OCI-LY1 (cell line): Measurements from ENCODE around the gene GCSH.
"Not testable (repeated sequence)": the region's sequence is repeated elsewhere in the genome, so short reads cannot be mapped to it uniquely, and the experiment has no call there.

Source experiments
- H2AFZ ChIP-seq: fragments of 200-600 bp; sonication (generic), shearing (Covaris generic); 2 replicates; pipeline ENCODE4 v1.6.0; 2014; ENCODE audit warnings: antibody characterized with exemption, mild to moderate bottlenecking, low read length
- H3F3A ChIP-seq: fragments of 200-600 bp; sonication (generic), shearing (Covaris generic); 2 replicates; pipeline ENCODE4 v1.6.0; 2014; ENCODE audit warnings: mild to moderate bottlenecking, antibody characterized with exemption, low read length, moderate library complexity; ENCODE audit not compliant: insufficient read depth
- H3K27ac ChIP-seq: fragments of 200-600 bp; sonication (generic); 2 replicates; pipeline ENCODE4 v1.5.1; 2014; ENCODE audit warnings: low read length, mixed run types, mild to moderate bottlenecking, low read depth; ENCODE audit not compliant: poor library complexity, severe bottlenecking
- H3K27me3 ChIP-seq: fragments of 200-600 bp; sonication (generic); 2 replicates; pipeline ENCODE4 v1.6.0; 2014; ENCODE audit warnings: antibody characterized with exemption, mild to moderate bottlenecking, low read length, moderate library complexity; ENCODE audit not compliant: insufficient read depth
- H3K36me3 ChIP-seq: fragments of 200-600 bp; sonication (generic); 2 replicates; pipeline ENCODE4 v1.6.1; 2014; ENCODE audit warnings: mild to moderate bottlenecking, antibody characterized with exemption, low read length, moderate library complexity, mixed read lengths; ENCODE audit not compliant: insufficient read depth
- H3K4me1 ChIP-seq: fragments of 200-600 bp; sonication (generic); 2 replicates; pipeline ENCODE4 v1.5.1; 2014; ENCODE audit warnings: mild to moderate bottlenecking, low read length, moderate library complexity; ENCODE audit not compliant: insufficient read depth, severe bottlenecking
- H3K4me2 ChIP-seq: fragments of 200-600 bp; sonication (generic), shearing (Covaris generic); 2 replicates; pipeline ENCODE4 v1.6.1; 2014; ENCODE audit warnings: low read length
- H3K4me3 ChIP-seq: fragments of 200-600 bp; sonication (generic); 2 replicates; pipeline ENCODE4 v1.5.1; 2014; ENCODE audit warnings: low read length, low read depth, mild to moderate bottlenecking, mixed read lengths; ENCODE audit not compliant: poor library complexity, severe bottlenecking
- H3K79me2 ChIP-seq: fragments of 200-600 bp; shearing (Covaris generic); 2 replicates; pipeline ENCODE4 v1.6.1; 2016; ENCODE audit warnings: mixed run types, low read length, mixed read lengths; ENCODE audit not compliant: insufficient read depth
- H3K9ac ChIP-seq: fragments of 200-600 bp; sonication (generic), shearing (Covaris generic); 2 replicates; pipeline ENCODE4 v1.6.1; 2014; ENCODE audit warnings: mild to moderate bottlenecking, low read length, mixed read lengths
- H3K9me2 ChIP-seq: fragments of 200-600 bp; sonication (generic), shearing (Covaris generic); 2 replicates; pipeline ENCODE4 v1.6.1; 2014; ENCODE audit warnings: low read depth, mild to moderate bottlenecking, low read length, mixed read lengths
- H3K9me3 ChIP-seq: fragments of 200-600 bp; shearing (Covaris generic); 2 replicates; pipeline ENCODE4 v1.6.1; 2014; ENCODE audit warnings: low read length, mixed read lengths
- H4K20me1 ChIP-seq: fragments of 200-600 bp; sonication (generic), shearing (Covaris generic); 2 replicates; pipeline ENCODE4 v1.6.0; 2016; ENCODE audit warnings: mild to moderate bottlenecking, low read length; ENCODE audit not compliant: insufficient read depth
- EZH2 ChIP-seq: fragments of 200-600 bp; sonication (generic), shearing (Covaris generic); IDR thresholded peaks from 2 replicates; pipeline ENCODE4 v1.8.0; 2017; ENCODE audit warnings: borderline replicate concordance, mixed run types, mild to moderate bottlenecking, antibody characterized with exemption, low read length, moderate library complexity, mixed read lengths
- TF ChIP-seq, protein P1 (sequence below): fragments of 200-600 bp; sonication (generic), shearing (Covaris generic); IDR thresholded peaks from 2 replicates; pipeline ENCODE4 v1.5.1; 2017; ENCODE audit warnings: mild to moderate bottlenecking, antibody characterized with exemption, low read length, moderate library complexity, mixed read lengths

GCSH gene

DNA sequence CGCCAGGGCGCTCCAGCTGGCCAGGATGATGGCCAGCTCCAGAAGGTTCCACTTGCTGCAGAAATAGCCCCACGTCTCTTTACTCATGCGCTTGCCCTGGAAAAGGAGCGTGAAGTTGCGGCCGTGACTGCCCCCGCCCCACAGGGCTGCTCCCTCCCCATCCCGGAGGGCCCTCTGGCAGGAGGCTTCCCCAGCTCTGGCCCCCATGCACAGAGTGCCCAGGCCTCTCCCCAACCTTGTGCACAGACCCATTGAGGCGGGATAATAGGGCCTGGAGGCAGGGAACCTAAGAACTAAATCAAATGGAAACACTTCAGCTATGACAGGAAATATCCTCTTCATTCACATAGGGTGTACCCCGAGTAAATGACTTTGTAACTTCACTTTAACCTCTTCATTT is 21.2 kb upstream of the GCSH start:
- Histone ChIP-seq H3K9ac (no peak overlapping the region), H3K79me2 (no peaks in the 10 kb centered on the region), H2AFZ (no peak overlapping the region), H3K4me3 (no peak overlapping the region), H3K36me3 (no peaks in the 10 kb centered on the region), H3K4me1 (peaks cover 7% of the 10 kb centered on the region), H3K4me2 (no peak overlapping the region), H3F3A (no peaks in the 10 kb centered on the region), H3K9me3 (no peaks in the 10 kb centered on the region), H4K20me1 (no peaks in the 10 kb centered on the region), H3K27ac (no peak overlapping the region), H3K9me2 (no peaks in the 10 kb centered on the region), H3K27me3 (peaks cover 6% of the 10 kb centered on the region; the same call in 1 of the 2 replicates)
- no peak for TF ChIP-seq EZH2
- TF ChIP-seq, protein P1, sequence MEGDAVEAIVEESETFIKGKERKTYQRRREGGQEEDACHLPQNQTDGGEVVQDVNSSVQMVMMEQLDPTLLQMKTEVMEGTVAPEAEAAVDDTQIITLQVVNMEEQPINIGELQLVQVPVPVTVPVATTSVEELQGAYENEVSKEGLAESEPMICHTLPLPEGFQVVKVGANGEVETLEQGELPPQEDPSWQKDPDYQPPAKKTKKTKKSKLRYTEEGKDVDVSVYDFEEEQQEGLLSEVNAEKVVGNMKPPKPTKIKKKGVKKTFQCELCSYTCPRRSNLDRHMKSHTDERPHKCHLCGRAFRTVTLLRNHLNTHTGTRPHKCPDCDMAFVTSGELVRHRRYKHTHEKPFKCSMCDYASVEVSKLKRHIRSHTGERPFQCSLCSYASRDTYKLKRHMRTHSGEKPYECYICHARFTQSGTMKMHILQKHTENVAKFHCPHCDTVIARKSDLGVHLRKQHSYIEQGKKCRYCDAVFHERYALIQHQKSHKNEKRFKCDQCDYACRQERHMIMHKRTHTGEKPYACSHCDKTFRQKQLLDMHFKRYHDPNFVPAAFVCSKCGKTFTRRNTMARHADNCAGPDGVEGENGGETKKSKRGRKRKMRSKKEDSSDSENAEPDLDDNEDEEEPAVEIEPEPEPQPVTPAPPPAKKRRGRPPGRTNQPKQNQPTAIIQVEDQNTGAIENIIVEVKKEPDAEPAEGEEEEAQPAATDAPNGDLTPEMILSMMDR: no peak

DNA sequence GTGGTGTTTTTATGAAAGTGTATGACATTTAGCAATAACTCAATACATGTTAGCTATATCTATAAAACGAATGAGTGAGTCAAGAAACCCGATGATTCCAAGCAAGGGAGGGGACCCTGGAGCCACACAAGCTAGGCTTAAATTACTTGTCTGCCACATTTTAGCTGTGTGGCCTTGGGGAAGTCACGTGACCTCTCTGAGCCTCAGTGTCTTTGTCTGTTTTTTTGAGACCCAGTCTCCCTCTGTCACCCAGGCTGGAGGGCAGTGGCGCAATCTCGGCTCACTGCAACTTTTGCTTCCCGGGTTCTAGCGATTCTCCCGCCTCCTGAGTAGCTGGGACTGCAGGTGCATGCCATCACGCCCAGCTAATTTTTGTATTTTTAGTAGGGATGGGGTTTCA is 20.1 kb upstream of the GCSH start:
- Histone ChIP-seq H4K20me1 (no peaks in the 10 kb centered on the region), H3K27me3 (peaks cover 6% of the 10 kb centered on the region; the same call in 1 of the 2 replicates), H3K9me3 (no peaks in the 10 kb centered on the region), H2AFZ (no peak overlapping the region), H3F3A (no peaks in the 10 kb centered on the region), H3K9me2 (no peaks in the 10 kb centered on the region), H3K9ac (no peak overlapping the region), H3K79me2 (no peaks in the 10 kb centered on the region), H3K36me3 (no peaks in the 10 kb centered on the region), H3K4me1 (peaks cover 7% of the 10 kb centered on the region), H3K27ac (no peak overlapping the region), H3K4me3 (no peak overlapping the region), H3K4me2 (no peak overlapping the region)
- TF ChIP-seq EZH2: no peak

DNA sequence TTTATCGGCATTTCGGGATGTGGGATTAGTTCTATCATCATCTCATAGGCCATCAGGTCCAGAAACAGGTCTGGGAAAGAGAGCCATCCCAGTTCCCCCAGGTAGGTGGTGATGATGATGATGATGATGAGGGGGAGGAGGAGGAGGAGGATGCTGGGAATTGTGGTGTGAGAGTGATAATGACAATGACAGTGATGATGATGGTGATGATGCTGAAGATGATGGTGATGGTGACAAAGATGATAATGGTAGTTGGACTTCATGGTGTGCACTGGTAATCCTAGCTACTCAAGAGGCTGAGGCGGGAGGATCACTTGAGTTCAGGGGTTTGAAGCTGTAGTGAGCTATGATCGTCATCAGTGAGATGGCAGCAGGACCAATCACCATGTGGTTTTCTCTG is 16.3 kb upstream of the GCSH start:
- H3K27ac ChIP-seq: no peak overlapping the region
- no peaks in the 10 kb centered on the region for H3K4me1 ChIP-seq
- TF ChIP-seq EZH2: no peak
- TF ChIP-seq, protein P1: no peak
- no peak overlapping the region for H3K4me2 ChIP-seq
- H3K9ac ChIP-seq: no peak overlapping the region
- H3K27me3 ChIP-seq: peaks cover 6% of the 10 kb centered on the region
- no peak overlapping the region for H3K4me3 ChIP-seq
- H3F3A ChIP-seq: no peaks in the 10 kb centered on the region
- no peaks in the 10 kb centered on the region for H4K20me1 ChIP-seq
- H3K36me3 ChIP-seq: no peaks in the 10 kb centered on the region
- no peaks in the 10 kb centered on the region for H3K9me2 ChIP-seq
- H3K79me2 ChIP-seq: no peaks in the 10 kb centered on the region
- no peak overlapping the region for H2AFZ ChIP-seq
- H3K9me3 ChIP-seq: no peaks in the 10 kb centered on the region

DNA sequence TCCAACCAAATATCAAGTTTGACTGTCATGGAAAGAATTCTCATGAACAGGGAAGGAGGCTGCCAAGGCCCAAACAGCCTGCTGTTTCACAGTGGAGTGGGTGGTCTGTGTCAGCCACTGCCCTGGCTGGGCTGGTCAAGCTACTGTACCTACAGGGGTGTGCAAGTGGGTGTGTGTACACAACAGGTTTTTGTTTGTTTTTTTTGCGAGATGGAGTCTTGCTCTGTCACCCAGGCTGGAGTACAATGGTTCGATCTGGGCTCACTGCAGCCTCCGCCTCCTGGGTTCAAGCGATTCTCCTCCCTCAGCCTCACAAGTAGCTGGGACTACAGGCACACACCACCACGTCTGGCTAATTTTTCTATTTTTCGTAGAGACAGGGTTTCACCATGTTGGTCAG is 13.1 kb upstream of the GCSH start:
- H3K9ac ChIP-seq, H3K4me1 ChIP-seq, H3K36me3 ChIP-seq, H3K4me2 ChIP-seq, H3K9me2 ChIP-seq, H3K9me3 ChIP-seq, H3F3A ChIP-seq, H3K27me3 ChIP-seq, H4K20me1 ChIP-seq, H3K27ac ChIP-seq, H3K79me2 ChIP-seq, H2AFZ ChIP-seq, H3K4me3 ChIP-seq: not testable (repeated sequence)
